Loucy (cell line): Measurements from ENCODE around the gene AGBL5.

ENCODE experiments used
- CTCF ChIP-seq: fragments of 200-600 bp; sonication (generic); conservative IDR thresholded peaks from 2 replicates; pipeline ENCODE4 v1.5.1; 2014; ENCODE audit warnings: mild to moderate bottlenecking, antibody characterized with exemption, low read length
- EZH2phosphoT487 ChIP-seq: fragments of 200-600 bp; IDR thresholded peaks from 2 replicates; pipeline ENCODE4 v1.6.1; 2018; ENCODE audit warnings: antibody characterized with exemption, mild to moderate bottlenecking, moderate library complexity, borderline replicate concordance

GRCh38 chr2:27080603-27080936, 29.1 kb downstream of the AGBL5 start:
- no peak for TF ChIP-seq CTCF
- TF ChIP-seq EZH2phosphoT487: no peak
